ENCODE results near the gene FAM13A. TPM values are rescaled to one million over a fixed set of nuclear protein-coding genes. Genes with fewer than 3 reads are reported as not detected.

The FAM13A gene
- total and polyA plus RNA-seq, 2 experiments from 2014 or later = 5.3 to 6.6 TPM

GRCh38 chr4:88810325-88810724, 246.7 kb downstream of the FAM13A start:
- in situ Hi-C loops (cut with MboI) = loop anchor here (25.0 kb wide), 1 partner anchor 273 kb away; no protein-coding TSS in a partner anchor
- no peaks in the 10 kb centered on the region for H3K36me3 ChIP-seq (ENCODE audit: low read depth)

GRCh38 chr4:88809576-88810219, 247.3 kb downstream of the FAM13A start:
- no peaks in the 10 kb centered on the region for H4K20me1 ChIP-seq (ENCODE audit: insufficient read depth)
- H3K4me2 ChIP-seq (ENCODE audit: unreplicated experiment) = peak overlapping the region; percentile 17
- peak overlapping the region; percentile 32 for H2AFZ ChIP-seq
- H3K79me2 ChIP-seq (ENCODE audit: insufficient read depth) = no peaks in the 10 kb centered on the region
- no peaks in the 10 kb centered on the region for H3K9me2 ChIP-seq (ENCODE audit: insufficient read depth)
- TF ChIP-seq EZH2phosphoT487 (IDR thresholded peaks at IDR 0.05; ENCODE audit: insufficient read depth, low read depth) = no peak
- peak overlapping the region; percentile 14 for H3K9ac ChIP-seq
- peak; percentile 36 for DNase-seq
- in situ Hi-C loops (cut with MboI) = loop anchor here (5.0 to 25.0 kb wide), 2 partner anchors 213 to 272 kb away; no protein-coding TSS in a partner anchor
- H3K4me1 ChIP-seq (ENCODE audit: insufficient read depth) = 0 out of 2 replicates have a peak, but pooled peaks cover 6% of the 10 kb centered on the region
- no peaks in the 10 kb centered on the region for H3K36me3 ChIP-seq (ENCODE audit: low read depth)
- H3K9me3 ChIP-seq (ENCODE audit: low read depth) = no peaks in the 10 kb centered on the region
- H3F3A ChIP-seq (ENCODE audit: insufficient read depth) = no peaks in the 10 kb centered on the region
- H3K27ac ChIP-seq = no peak overlapping the region
- 17 to 24% methylated on average over 5 of the region's 5 CpGs for WGBS, 2 experiments (ENCODE audit: low coverage in 1 of 2, low lambda C conversion rate in 2 of 2, missing lambda C conversion rate in 2 of 2)
- H3K4me3 ChIP-seq = peak overlapping the region; percentile 12
- H3K27me3 ChIP-seq (replicated peaks; ENCODE audit: insufficient read depth) = no peaks in the 10 kb centered on the region

More at GRCh38 chr4:88810325-88810724, 246.7 kb downstream of the FAM13A start:
- peak overlapping the region; percentile 32; the same call in 1 of the 2 replicates for H2AFZ ChIP-seq
- no peaks in the 10 kb centered on the region for H3K9me3 ChIP-seq (ENCODE audit: low read depth)
- H3K27ac ChIP-seq = no peak overlapping the region
- no peaks in the 10 kb centered on the region for H4K20me1 ChIP-seq (ENCODE audit: insufficient read depth)
- TF ChIP-seq EZH2 (IDR thresholded peaks at IDR 0.05; ENCODE audit: insufficient read depth, poor library complexity, severe bottlenecking) (no peak), EZH2phosphoT487 (IDR thresholded peaks at IDR 0.05; ENCODE audit: insufficient read depth, low read depth) (no peak)
- no peaks in the 10 kb centered on the region for H3K79me2 ChIP-seq (ENCODE audit: insufficient read depth)
- DNase-seq = no peak
- 0 out of 2 replicates have a peak, but pooled peaks cover 6% of the 10 kb centered on the region for H3K4me1 ChIP-seq (ENCODE audit: insufficient read depth)
- H3K9me2 ChIP-seq (ENCODE audit: insufficient read depth) = no peaks in the 10 kb centered on the region
- 81 to 88% methylated on average over 1 of the region's 1 CpG for WGBS, 2 experiments (ENCODE audit: low coverage in 1 of 2, low lambda C conversion rate in 2 of 2, missing lambda C conversion rate in 2 of 2)
- no peak overlapping the region for H3K4me3 ChIP-seq
- no peaks in the 10 kb centered on the region for H3K27me3 ChIP-seq (replicated peaks; ENCODE audit: insufficient read depth)
- H3K9ac ChIP-seq = no peak overlapping the region
- no peaks in the 10 kb centered on the region for H3F3A ChIP-seq (ENCODE audit: insufficient read depth)
- H3K4me2 ChIP-seq (ENCODE audit: unreplicated experiment) = no peak overlapping the region

GRCh38 chr4:88809101-88809500, 247.9 kb downstream of the FAM13A start:
- Histone ChIP-seq H3K27ac (no peak overlapping the region), H3K79me2 (ENCODE audit: insufficient read depth) (no peaks in the 10 kb centered on the region), H3K9me3 (ENCODE audit: low read depth) (no peaks in the 10 kb centered on the region), H3K36me3 (ENCODE audit: low read depth) (no peaks in the 10 kb centered on the region), H3K9me2 (ENCODE audit: insufficient read depth) (no peaks in the 10 kb centered on the region), H2AFZ (peak overlapping the region; percentile 32), H3K4me1 (ENCODE audit: insufficient read depth) (0 out of 2 replicates have a peak, but pooled peaks cover 6% of the 10 kb centered on the region), H3K27me3 (replicated peaks; ENCODE audit: insufficient read depth) (no peaks in the 10 kb centered on the region), H3K4me3 (peak overlapping the region; percentile 12), H4K20me1 (ENCODE audit: insufficient read depth) (no peaks in the 10 kb centered on the region), H3F3A (ENCODE audit: insufficient read depth) (no peaks in the 10 kb centered on the region), H3K9ac (peak overlapping the region; percentile 14), H3K4me2 (ENCODE audit: unreplicated experiment) (peak overlapping the region; percentile 17)
- no peak for TF ChIP-seq EZH2phosphoT487 (IDR thresholded peaks at IDR 0.05; ENCODE audit: insufficient read depth, low read depth)
- no peak for TF ChIP-seq EZH2 (IDR thresholded peaks at IDR 0.05; ENCODE audit: insufficient read depth, poor library complexity, severe bottlenecking)
- in situ Hi-C loops (cut with MboI) = loop anchor here (5.0 to 25.0 kb wide), 2 partner anchors 213 to 272 kb away; no protein-coding TSS in a partner anchor
- WGBS, 2 experiments (ENCODE audit: low coverage in 1 of 2, low lambda C conversion rate in 2 of 2, missing lambda C conversion rate in 2 of 2) = 33 to 42% methylated on average over 2 of the region's 2 CpGs
- no peak for DNase-seq

- H3K9me2 ChIP-seq (ENCODE audit: insufficient read depth) = no peaks in the 10 kb centered on the region
- peaks cover 19% of the 10 kb centered on the region for H3K4me1 ChIP-seq (ENCODE audit: insufficient read depth)
- H3K79me2 ChIP-seq (ENCODE audit: insufficient read depth) = no peaks in the 10 kb centered on the region
- no peaks in the 10 kb centered on the region for H3K27me3 ChIP-seq (replicated peaks; ENCODE audit: insufficient read depth)
- no peak overlapping the region for H2AFZ ChIP-seq
- no peaks in the 10 kb centered on the region for H4K20me1 ChIP-seq (ENCODE audit: insufficient read depth)
- H3K36me3 ChIP-seq (ENCODE audit: low read depth) = no peaks in the 10 kb centered on the region
- H3K4me3 ChIP-seq = no peak overlapping the region
- in situ Hi-C loops (cut with MboI) = loop anchor here (5.0 to 25.0 kb wide), 2 partner anchors 215 to 270 kb away; no protein-coding TSS in a partner anchor
- TF ChIP-seq EZH2phosphoT487 (IDR thresholded peaks at IDR 0.05; ENCODE audit: insufficient read depth, low read depth) = no peak
- TF ChIP-seq EZH2 (IDR thresholded peaks at IDR 0.05; ENCODE audit: insufficient read depth, poor library complexity, severe bottlenecking) = no peak
- no peaks in the 10 kb centered on the region for H3K9me3 ChIP-seq (ENCODE audit: low read depth)
- no peak overlapping the region for H3K27ac ChIP-seq
- H3F3A ChIP-seq (ENCODE audit: insufficient read depth) = peaks cover 8% of the 10 kb centered on the region
- no peak for DNase-seq
- no peak overlapping the region for H3K4me2 ChIP-seq (ENCODE audit: unreplicated experiment)
- H3K9ac ChIP-seq = no peak overlapping the region
- 85 to 93% methylated on average over 4 of the region's 4 CpGs for WGBS, 2 experiments (ENCODE audit: low coverage in 1 of 2, low lambda C conversion rate in 2 of 2, missing lambda C conversion rate in 2 of 2)
Observed at GRCh38 chr4:88807499-88807898, 249.5 kb downstream of the FAM13A start.
